Measurements from ENCODE around the gene CRMP1.

CRMP1 gene

DNA sequence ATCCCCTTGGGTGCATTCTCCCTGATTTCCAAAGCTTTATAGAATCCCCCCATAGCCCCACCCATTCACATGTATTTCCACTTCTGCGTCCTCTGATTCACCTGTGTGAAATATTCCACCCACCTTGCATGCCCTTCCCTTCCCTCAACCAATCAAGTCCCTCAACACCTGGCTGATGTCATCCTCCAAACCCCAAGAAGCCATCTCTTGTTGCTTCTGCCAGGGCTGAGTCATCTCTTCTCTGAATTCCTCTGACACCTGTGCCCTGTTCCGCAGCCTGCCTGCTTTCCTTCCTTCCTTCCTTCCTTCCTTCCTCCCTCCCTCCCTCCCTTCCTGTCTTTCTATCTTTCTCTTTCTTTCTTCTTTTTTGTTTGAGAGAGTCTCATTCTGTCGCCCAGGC lies 9.9 kb downstream of the CRMP1 start:
- no peak overlapping the region for H3K4ac ChIP-seq (ENCODE audit: low read depth in 1 of 2, low read length in 2 of 2)
- no peak overlapping the region for H2AK5ac ChIP-seq (ENCODE audit: low read length, severe bottlenecking)
- peaks cover 10% of the 10 kb centered on the region for H3K9me3 ChIP-seq (ENCODE audit: control insufficient read depth, low read length)
- H3K27me3 ChIP-seq (ENCODE audit: control insufficient read depth in 1 of 2, insufficient read depth in 1 of 2, low read length in 2 of 2) = peaks cover 64 to 82% of the 10 kb centered on the region in 2 experiments
- peaks cover 7% of the 10 kb centered on the region for H3K4me1 ChIP-seq (ENCODE audit: control insufficient read depth, insufficient read depth, low read depth, low read length)
- 82% methylated on average over 3 of the region's 3 CpGs for WGBS
- H3K18ac ChIP-seq (ENCODE audit: low read depth in 1 of 2, low read length in 2 of 2) = no peak overlapping the region
- H2BK120ac ChIP-seq (ENCODE audit: low read depth, low read length) = no peak overlapping the region
- H3K27ac ChIP-seq (ENCODE audit: low read length, poor library complexity, severe bottlenecking) = no peak overlapping the region
- H3K79me1 ChIP-seq (replicated peaks; ENCODE audit: low read length, poor library complexity, severe bottlenecking) = no peaks in the 10 kb centered on the region
- no peak overlapping the region for H3K9ac ChIP-seq (ENCODE audit: low read length)
- no peak overlapping the region for H2AFZ ChIP-seq (ENCODE audit: low read depth, low read length)
- no peak overlapping the region for H4K91ac ChIP-seq (ENCODE audit: low read length)
- H2BK15ac ChIP-seq (ENCODE audit: low read depth, poor library complexity, severe bottlenecking) = no peak overlapping the region
- no peak overlapping the region for H2BK12ac ChIP-seq (ENCODE audit: low read length in 2 of 2)
- H3K4me3 ChIP-seq (ENCODE audit: insufficient read depth in 1 of 2, low read depth in 1 of 2, low read length in 2 of 2) = no peak overlapping the region
- H4K8ac ChIP-seq (ENCODE audit: low read length) = no peak overlapping the region
- H3K14ac ChIP-seq (ENCODE audit: low read length in 2 of 2) = no peak overlapping the region
- no peaks in the 10 kb centered on the region for H3K36me3 ChIP-seq (ENCODE audit: control insufficient read depth in 1 of 2, insufficient read depth in 2 of 2, low read depth in 1 of 2, low read length in 2 of 2)
- DNase-seq = no peak
- no peak overlapping the region for H3K4me2 ChIP-seq (ENCODE audit: low read length, poor library complexity, severe bottlenecking)
- H3K23ac ChIP-seq (ENCODE audit: low read length in 2 of 2) = no peak overlapping the region
- no peak overlapping the region for H2BK5ac ChIP-seq (ENCODE audit: low read depth, low read length, poor library complexity, severe bottlenecking)

DNA sequence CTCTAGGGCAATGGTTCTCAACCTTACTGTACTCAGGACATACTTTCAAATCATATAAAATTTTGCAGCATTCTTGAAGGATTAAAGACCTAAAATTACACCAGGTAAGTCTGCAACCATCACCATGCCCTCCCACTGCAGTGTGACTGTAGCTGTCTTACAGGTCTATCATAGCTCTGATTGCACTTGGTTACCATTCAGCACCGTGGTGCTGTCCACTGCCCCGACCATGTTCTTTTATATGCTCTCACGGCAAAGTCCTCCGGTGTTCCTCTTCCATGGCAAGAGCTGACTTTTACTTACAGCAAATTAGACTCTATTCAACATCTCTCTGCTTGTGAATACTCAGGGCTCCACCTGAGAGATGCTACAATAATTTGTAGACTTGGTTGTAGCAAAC lies 11.5 kb downstream of the CRMP1 start:
- Histone ChIP-seq H3K27ac (ENCODE audit: low read length, poor library complexity, severe bottlenecking) (no peak overlapping the region), H3K4me3 (ENCODE audit: insufficient read depth in 1 of 2, low read depth in 1 of 2, low read length in 2 of 2) (no peak overlapping the region), H2BK5ac (ENCODE audit: low read depth, low read length, poor library complexity, severe bottlenecking) (no peak overlapping the region), H2AFZ (ENCODE audit: low read depth, low read length) (no peak overlapping the region), H3K14ac (ENCODE audit: low read length in 2 of 2) (no peak overlapping the region), H3K9ac (ENCODE audit: low read length) (no peak overlapping the region), H2AK5ac (ENCODE audit: low read length, severe bottlenecking) (no peak overlapping the region), H2BK12ac (ENCODE audit: low read length in 2 of 2) (no peak overlapping the region), H4K8ac (ENCODE audit: low read length) (no peak overlapping the region), H4K91ac (ENCODE audit: low read length) (no peak overlapping the region), H3K36me3 (ENCODE audit: control insufficient read depth in 1 of 2, insufficient read depth in 2 of 2, low read depth in 1 of 2, low read length in 2 of 2) (no peaks in the 10 kb centered on the region), H2BK120ac (ENCODE audit: low read depth, low read length) (no peak overlapping the region), H3K9me3 (ENCODE audit: control insufficient read depth, low read length) (peaks cover 10% of the 10 kb centered on the region), H3K4me1 (ENCODE audit: control insufficient read depth, insufficient read depth, low read depth, low read length) (no peaks in the 10 kb centered on the region), H3K4me2 (ENCODE audit: low read length, poor library complexity, severe bottlenecking) (no peak overlapping the region), H3K27me3 (ENCODE audit: control insufficient read depth in 1 of 2, insufficient read depth in 1 of 2, low read length in 2 of 2) (peaks cover 58 to 78% of the 10 kb centered on the region in 2 experiments), H3K18ac (ENCODE audit: low read depth in 1 of 2, low read length in 2 of 2) (no peak overlapping the region), H2BK15ac (ENCODE audit: low read depth, poor library complexity, severe bottlenecking) (no peak overlapping the region), H3K23ac (ENCODE audit: low read length in 2 of 2) (no peak overlapping the region), H3K4ac (ENCODE audit: low read depth in 1 of 2, low read length in 2 of 2) (no peak overlapping the region), H3K79me1 (replicated peaks; ENCODE audit: low read length, poor library complexity, severe bottlenecking) (no peaks in the 10 kb centered on the region)
- DNase-seq = no peak
- 59% methylated on average over 4 of the region's 4 CpGs for WGBS

DNA sequence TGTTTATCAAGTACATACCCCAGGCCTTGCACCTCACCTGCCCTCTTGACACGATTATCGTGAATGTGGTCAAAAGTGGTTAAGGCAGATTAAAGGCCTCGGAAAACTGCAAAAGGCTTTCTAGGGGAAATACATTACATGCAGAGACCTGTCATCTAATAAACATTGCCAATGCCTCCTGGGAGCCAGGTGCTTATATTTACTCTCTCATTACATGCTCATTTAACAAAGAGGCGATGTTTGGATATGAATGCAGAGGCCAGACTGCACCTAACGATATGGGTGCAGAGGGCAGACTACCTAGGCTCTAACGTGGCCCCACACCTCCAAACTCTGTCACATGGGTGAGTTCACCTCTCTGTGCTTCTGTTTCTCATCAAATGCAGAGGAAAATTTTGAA lies 14.5 kb downstream of the CRMP1 start:
- no peaks in the 10 kb centered on the region for H3K4me1 ChIP-seq (ENCODE audit: control insufficient read depth, insufficient read depth, low read depth, low read length)
- H3K14ac ChIP-seq (ENCODE audit: low read length in 2 of 2) = no peak overlapping the region
- H4K91ac ChIP-seq (ENCODE audit: low read length) = no peak overlapping the region
- no peak overlapping the region for H2BK5ac ChIP-seq (ENCODE audit: low read depth, low read length, poor library complexity, severe bottlenecking)
- no peak overlapping the region for H2BK120ac ChIP-seq (ENCODE audit: low read depth, low read length)
- no peak overlapping the region for H3K4me3 ChIP-seq (ENCODE audit: insufficient read depth in 1 of 2, low read depth in 1 of 2, low read length in 2 of 2)
- no peaks in the 10 kb centered on the region for H3K79me1 ChIP-seq (replicated peaks; ENCODE audit: low read length, poor library complexity, severe bottlenecking)
- no peak overlapping the region for H2AFZ ChIP-seq (ENCODE audit: low read depth, low read length)
- H2BK12ac ChIP-seq (ENCODE audit: low read length in 2 of 2) = no peak overlapping the region
- H2BK15ac ChIP-seq (ENCODE audit: low read depth, poor library complexity, severe bottlenecking) = no peak overlapping the region
- H3K9ac ChIP-seq (ENCODE audit: low read length) = no peak overlapping the region
- WGBS = 87% methylated on average over 6 of the region's 6 CpGs
- H3K4ac ChIP-seq (ENCODE audit: low read depth in 1 of 2, low read length in 2 of 2) = no peak overlapping the region
- peaks cover 7% of the 10 kb centered on the region for H3K9me3 ChIP-seq (ENCODE audit: control insufficient read depth, low read length)
- no peak overlapping the region for H2AK5ac ChIP-seq (ENCODE audit: low read length, severe bottlenecking)
- no peak overlapping the region for H3K4me2 ChIP-seq (ENCODE audit: low read length, poor library complexity, severe bottlenecking)
- H3K23ac ChIP-seq (ENCODE audit: low read length in 2 of 2) = no peak overlapping the region
- no peak for DNase-seq
- H4K8ac ChIP-seq (ENCODE audit: low read length) = no peak overlapping the region
- no peak overlapping the region for H3K27ac ChIP-seq (ENCODE audit: low read length, poor library complexity, severe bottlenecking)
- H3K18ac ChIP-seq (ENCODE audit: low read depth in 1 of 2, low read length in 2 of 2) = no peak overlapping the region
- no peaks in the 10 kb centered on the region for H3K36me3 ChIP-seq (ENCODE audit: control insufficient read depth in 1 of 2, insufficient read depth in 2 of 2, low read depth in 1 of 2, low read length in 2 of 2)
- peaks cover 40 to 69% of the 10 kb centered on the region in 2 experiments for H3K27me3 ChIP-seq (ENCODE audit: control insufficient read depth in 1 of 2, insufficient read depth in 1 of 2, low read length in 2 of 2)

DNA sequence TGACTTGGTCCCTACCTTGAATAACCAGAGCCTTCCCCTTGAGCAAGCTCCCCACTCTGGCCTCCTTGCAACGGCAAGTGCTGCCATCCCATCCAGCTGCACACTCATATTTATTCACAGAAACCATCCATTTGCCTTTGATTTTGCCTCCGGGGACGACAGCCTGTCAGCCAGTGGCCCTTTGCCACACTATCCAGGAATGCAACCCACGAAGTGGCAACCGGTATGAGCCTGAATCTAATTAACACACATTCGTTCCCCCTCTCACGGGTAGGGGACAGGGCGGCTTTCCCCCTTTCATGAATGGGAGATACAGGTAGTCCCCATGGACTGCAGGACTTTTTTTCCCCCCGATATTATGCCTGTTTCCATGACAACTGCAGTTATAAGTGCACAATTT lies 15.5 kb downstream of the CRMP1 start:
- Histone ChIP-seq H2BK12ac (ENCODE audit: low read length in 2 of 2) (no peak overlapping the region), H3K9ac (ENCODE audit: low read length) (no peak overlapping the region), H3K4ac (ENCODE audit: low read depth in 1 of 2, low read length in 2 of 2) (no peak overlapping the region), H3K9me3 (ENCODE audit: control insufficient read depth, low read length) (peaks cover 7% of the 10 kb centered on the region), H3K4me1 (ENCODE audit: control insufficient read depth, insufficient read depth, low read depth, low read length) (no peaks in the 10 kb centered on the region), H3K27ac (ENCODE audit: low read length, poor library complexity, severe bottlenecking) (no peak overlapping the region), H2BK5ac (ENCODE audit: low read depth, low read length, poor library complexity, severe bottlenecking) (no peak overlapping the region), H3K4me3 (ENCODE audit: insufficient read depth in 1 of 2, low read depth in 1 of 2, low read length in 2 of 2) (no peak overlapping the region), H2BK15ac (ENCODE audit: low read depth, poor library complexity, severe bottlenecking) (no peak overlapping the region), H3K27me3 (ENCODE audit: control insufficient read depth in 1 of 2, insufficient read depth in 1 of 2, low read length in 2 of 2) (peaks cover 35 to 73% of the 10 kb centered on the region in 2 experiments), H4K8ac (ENCODE audit: low read length) (no peak overlapping the region), H2AFZ (ENCODE audit: low read depth, low read length) (no peak overlapping the region), H3K14ac (ENCODE audit: low read length in 2 of 2) (no peak overlapping the region), H4K91ac (ENCODE audit: low read length) (no peak overlapping the region), H3K36me3 (ENCODE audit: control insufficient read depth in 1 of 2, insufficient read depth in 2 of 2, low read depth in 1 of 2, low read length in 2 of 2) (no peaks in the 10 kb centered on the region), H3K4me2 (ENCODE audit: low read length, poor library complexity, severe bottlenecking) (no peak overlapping the region), H2BK120ac (ENCODE audit: low read depth, low read length) (no peak overlapping the region), H3K79me1 (replicated peaks; ENCODE audit: low read length, poor library complexity, severe bottlenecking) (no peaks in the 10 kb centered on the region), H3K23ac (ENCODE audit: low read length in 2 of 2) (no peak overlapping the region), H3K18ac (ENCODE audit: low read depth in 1 of 2, low read length in 2 of 2) (no peak overlapping the region), H2AK5ac (ENCODE audit: low read length, severe bottlenecking) (no peak overlapping the region)
- 84% methylated on average over 9 of the region's 9 CpGs for WGBS
- DNase-seq = no peak

Data from mesenchymal stem cell (in vitro differentiated cells and primary cell).